HFFc6 (cell line): ENCODE data around the gene JAK1. TPM values are rescaled to one million over a fixed set of nuclear protein-coding genes. Genes with fewer than 3 reads are reported as not detected.

ENCODE experiments used
- DNase-seq: peaks from one replicate; pipeline ENCODE4 v3.0.0-alpha.2; 2018
- H3K27ac Mint-ChIP-seq: 2 replicates; pipeline ENCODE4 v1.8.0; 2020; ENCODE audit warnings: mild to moderate bottlenecking, mixed read lengths
- H3K27me3 Mint-ChIP-seq: 2 replicates; pipeline ENCODE4 v1.8.0; 2021; ENCODE audit warnings: mild to moderate bottlenecking, moderate library complexity, mixed read lengths; ENCODE audit not compliant: insufficient read depth
- H3K36me3 Mint-ChIP-seq: 2 replicates; pipeline ENCODE4 v1.8.0; 2021; ENCODE audit warnings: low read depth, mixed read lengths
- H3K4me1 Mint-ChIP-seq: 2 replicates; pipeline ENCODE4 v1.8.0; 2020; ENCODE audit warnings: low read depth, mixed read lengths
- H3K4me3 Mint-ChIP-seq: 2 replicates; pipeline ENCODE4 v1.8.0; 2020; ENCODE audit warnings: mild to moderate bottlenecking, moderate library complexity, mixed read lengths
- H3K9me3 Mint-ChIP-seq: 2 replicates; pipeline ENCODE4 v1.8.0; 2020; ENCODE audit warnings: mild to moderate bottlenecking, mixed read lengths
- total RNA-seq, 6 experiments: library from RNA; stranded (reverse); fragmentation: NEBNext Ultra II Directional; extraction: Animal tissue kit (Norgen Biotek cat#: 25700); gene quantifications; 2 replicates in 1 of 6; 3 replicates in 5 of 6; pipeline ENCODE4 v1.2.3, GENCODE V29; 2021
- TF ChIP-seq, protein P1 (sequence below): fragments of 200-600 bp; sonication (generic); IDR thresholded peaks from 2 replicates; pipeline ENCODE4 v1.5.0; 2021; ENCODE audit warnings: antibody characterized with exemption, mild to moderate bottlenecking

JAK1 gene
- total RNA-seq, 6 experiments from 2014 or later: 90.0 to 104 (median 98.3) TPM

GRCh38 chr1:64975740-64976139, 9.4 kb upstream of the JAK1 start:
- TF ChIP-seq, protein P1, sequence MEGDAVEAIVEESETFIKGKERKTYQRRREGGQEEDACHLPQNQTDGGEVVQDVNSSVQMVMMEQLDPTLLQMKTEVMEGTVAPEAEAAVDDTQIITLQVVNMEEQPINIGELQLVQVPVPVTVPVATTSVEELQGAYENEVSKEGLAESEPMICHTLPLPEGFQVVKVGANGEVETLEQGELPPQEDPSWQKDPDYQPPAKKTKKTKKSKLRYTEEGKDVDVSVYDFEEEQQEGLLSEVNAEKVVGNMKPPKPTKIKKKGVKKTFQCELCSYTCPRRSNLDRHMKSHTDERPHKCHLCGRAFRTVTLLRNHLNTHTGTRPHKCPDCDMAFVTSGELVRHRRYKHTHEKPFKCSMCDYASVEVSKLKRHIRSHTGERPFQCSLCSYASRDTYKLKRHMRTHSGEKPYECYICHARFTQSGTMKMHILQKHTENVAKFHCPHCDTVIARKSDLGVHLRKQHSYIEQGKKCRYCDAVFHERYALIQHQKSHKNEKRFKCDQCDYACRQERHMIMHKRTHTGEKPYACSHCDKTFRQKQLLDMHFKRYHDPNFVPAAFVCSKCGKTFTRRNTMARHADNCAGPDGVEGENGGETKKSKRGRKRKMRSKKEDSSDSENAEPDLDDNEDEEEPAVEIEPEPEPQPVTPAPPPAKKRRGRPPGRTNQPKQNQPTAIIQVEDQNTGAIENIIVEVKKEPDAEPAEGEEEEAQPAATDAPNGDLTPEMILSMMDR: no peak
- H3K27ac Mint-ChIP-seq: no peak overlapping the region
- H3K27me3 Mint-ChIP-seq: peaks cover 7% of the 10 kb centered on the region; the same call in 1 of the 2 replicates
- no peaks in the 10 kb centered on the region for H3K36me3 Mint-ChIP-seq
- no peaks in the 10 kb centered on the region for H3K9me3 Mint-ChIP-seq
- DNase-seq: no peak
- H3K4me3 Mint-ChIP-seq: no peak overlapping the region
- no peaks in the 10 kb centered on the region; the same call in 1 of the 2 replicates for H3K4me1 Mint-ChIP-seq

DNA sequence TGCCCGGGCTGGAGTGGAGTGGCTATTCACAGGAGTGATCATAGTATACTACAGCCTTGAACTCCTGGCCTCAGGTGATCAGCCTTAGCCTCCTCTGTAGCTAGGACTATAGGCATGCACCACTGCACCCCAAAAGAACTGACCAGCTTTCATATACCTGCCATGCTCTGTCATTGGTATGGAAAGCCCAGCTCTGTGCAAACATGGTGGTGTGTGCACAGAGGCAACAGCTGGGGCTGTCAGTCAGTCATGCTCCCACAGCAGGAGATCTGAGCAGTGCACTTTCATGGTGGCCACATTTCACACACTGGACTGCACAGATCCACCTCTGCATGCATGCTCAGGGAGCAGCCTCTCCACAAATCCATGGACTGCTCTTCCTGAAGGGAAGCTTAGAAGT, 8.8 kb upstream of the JAK1 start:
- Mint-ChIP-seq H3K27ac (no peak overlapping the region), H3K27me3 (peaks cover 7% of the 10 kb centered on the region; the same call in 1 of the 2 replicates)

DNA sequence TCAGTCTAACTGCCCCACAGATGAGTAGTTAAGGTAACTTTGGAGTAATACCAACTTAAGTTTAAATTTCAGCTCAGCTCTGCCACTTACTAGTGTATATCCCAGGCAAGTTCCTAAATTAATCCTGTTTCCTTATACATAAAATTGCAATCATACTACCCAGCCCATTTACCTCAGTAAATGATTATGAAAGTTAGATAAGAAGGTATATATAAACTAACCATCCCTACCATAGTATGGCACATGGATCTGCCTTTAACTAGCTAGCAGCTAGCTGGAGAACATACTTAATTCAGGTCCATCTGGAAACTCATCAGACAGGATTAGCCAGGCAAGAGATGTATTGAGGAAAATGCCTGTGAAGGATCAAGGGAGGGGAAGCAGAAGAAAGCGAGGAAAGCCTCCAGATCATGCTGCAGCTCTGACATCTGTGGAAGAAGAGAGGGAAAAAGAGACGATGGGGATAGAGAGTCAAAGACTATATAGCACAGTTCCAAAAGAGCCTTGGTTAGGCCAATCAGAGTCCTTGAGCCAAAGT, 8.0 kb upstream of the JAK1 start:
- H3K4me1 Mint-ChIP-seq: no peaks in the 10 kb centered on the region
- TF ChIP-seq, protein P1: no peak
- peaks cover 7% of the 10 kb centered on the region; the same call in 1 of the 2 replicates for H3K27me3 Mint-ChIP-seq
- no peak for DNase-seq
- no peak overlapping the region for H3K27ac Mint-ChIP-seq
- H3K4me3 Mint-ChIP-seq: no peak overlapping the region
- no peaks in the 10 kb centered on the region for H3K9me3 Mint-ChIP-seq
- H3K36me3 Mint-ChIP-seq: no peaks in the 10 kb centered on the region

More for the DNA sequence above, 8.8 kb upstream of the JAK1 start:
- no peak overlapping the region for H3K4me3 Mint-ChIP-seq
- no peaks in the 10 kb centered on the region for H3K36me3 Mint-ChIP-seq
- H3K4me1 Mint-ChIP-seq: no peaks in the 10 kb centered on the region
- TF ChIP-seq, protein P1: no peak
- no peaks in the 10 kb centered on the region for H3K9me3 Mint-ChIP-seq
- no peak for DNase-seq

DNA sequence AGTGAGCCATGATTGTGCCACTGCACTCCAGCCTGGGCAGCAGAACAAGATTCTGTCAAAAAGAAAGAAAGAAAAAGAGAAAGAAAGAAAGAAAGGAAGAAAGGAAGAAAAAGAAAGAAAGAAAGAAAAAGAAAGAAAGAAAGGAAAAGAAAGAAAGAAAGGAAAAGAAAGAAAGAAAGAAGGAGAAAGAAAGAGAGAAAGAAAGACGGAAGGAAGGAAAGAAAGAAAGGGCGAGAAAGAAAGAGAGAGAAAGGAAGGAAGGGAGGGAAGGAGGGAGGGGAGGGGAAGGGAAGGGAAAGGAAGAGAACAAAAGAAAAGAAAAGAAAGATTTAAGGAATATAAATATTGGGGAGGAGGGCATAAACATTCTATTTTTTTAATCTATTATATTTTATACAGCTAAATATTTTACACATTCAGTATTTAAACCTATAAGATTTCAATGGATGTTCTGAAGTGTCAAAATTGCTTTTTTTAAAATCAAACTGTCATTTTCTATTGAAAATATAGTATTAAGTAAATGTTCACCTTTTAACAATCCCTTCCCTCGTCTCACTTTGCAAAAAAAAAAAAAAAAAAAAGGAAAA, 6.8 kb upstream of the JAK1 start:
- H3K4me3 Mint-ChIP-seq: no peak overlapping the region
- no peak overlapping the region for H3K27ac Mint-ChIP-seq
- no peaks in the 10 kb centered on the region for H3K9me3 Mint-ChIP-seq
- no peaks in the 10 kb centered on the region for H3K36me3 Mint-ChIP-seq
- DNase-seq: no peak
- no peaks in the 10 kb centered on the region for H3K4me1 Mint-ChIP-seq
- TF ChIP-seq, protein P1: no peak
- peaks cover 7% of the 10 kb centered on the region; the same call in 1 of the 2 replicates for H3K27me3 Mint-ChIP-seq

DNA sequence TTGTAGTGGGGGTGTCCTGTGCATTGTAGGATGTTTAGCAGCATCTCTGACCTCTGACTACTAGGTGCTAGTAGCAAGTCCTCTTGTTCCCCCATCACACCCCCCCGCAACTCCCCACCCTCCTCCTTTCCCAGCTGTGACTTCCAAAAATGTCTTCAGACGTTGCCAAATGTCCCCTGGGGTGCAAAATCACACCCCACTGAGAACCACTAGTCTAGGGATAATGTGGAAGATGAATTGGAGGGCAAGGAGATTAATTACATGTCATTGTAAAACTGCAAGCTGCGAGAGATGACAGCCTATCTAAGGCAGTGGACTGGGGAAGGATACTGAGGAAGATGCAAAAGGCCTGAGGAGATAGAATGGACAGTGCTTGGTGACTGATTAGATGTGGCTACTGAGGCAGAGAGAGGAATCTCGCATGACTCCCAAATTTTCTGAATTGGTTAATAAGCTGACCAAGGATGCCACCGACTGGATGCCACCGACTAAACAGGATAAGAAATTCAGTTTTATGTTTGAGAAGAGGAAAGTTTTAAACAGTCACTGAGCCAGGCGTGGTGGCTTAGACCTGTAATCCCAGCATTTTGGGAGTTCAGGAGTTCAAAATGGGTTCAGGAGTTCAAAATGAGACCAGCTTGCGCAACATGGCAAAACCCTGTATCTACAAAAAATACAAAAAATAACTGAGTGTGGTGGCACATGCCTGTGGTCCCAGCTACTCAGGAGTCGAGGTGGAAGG, 3.1 kb upstream of the JAK1 start:
- Mint-ChIP-seq H3K27ac (no peak overlapping the region), H3K27me3 (peaks cover 2% of the 10 kb centered on the region; the same call in 1 of the 2 replicates), H3K9me3 (no peaks in the 10 kb centered on the region), H3K4me1 (peaks cover 21% of the 10 kb centered on the region), H3K36me3 (no peaks in the 10 kb centered on the region), H3K4me3 (no peak overlapping the region)
- TF ChIP-seq, protein P1: peak; percentile 24; the same call in 1 of the 2 replicates
- DNase-seq: no peak
